NCI-H1694 treated with DMSO at 0.1 percent for 48 hours (cell line): ENCODE measurements around the gene UTS2.

Experiments used
- DNase-seq: peaks from one replicate; lab custom pipeline; 2025; lab: John Stamatoyannopoulos, UW

Gene UTS2

DNA sequence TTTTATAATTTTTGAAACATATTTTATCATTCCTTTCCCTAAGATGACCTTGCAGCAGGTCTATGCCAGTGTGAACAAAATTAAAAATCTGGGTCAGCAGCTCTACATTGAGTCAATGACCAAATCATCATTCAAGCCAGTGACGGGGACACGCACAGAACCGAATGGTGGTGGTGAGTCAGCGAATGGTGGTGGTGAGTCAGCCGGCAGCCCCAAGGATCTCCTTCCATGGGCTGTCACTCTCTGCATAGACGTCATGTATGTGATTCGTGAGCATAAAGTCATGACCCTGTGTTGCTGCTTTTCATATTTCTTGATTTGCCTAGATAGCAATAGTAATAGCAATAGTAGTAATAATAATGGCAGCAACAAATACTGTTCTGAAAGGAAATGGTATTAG lies 42.5 kb downstream of the UTS2 start:
- DNase-seq: no peak

DNA sequence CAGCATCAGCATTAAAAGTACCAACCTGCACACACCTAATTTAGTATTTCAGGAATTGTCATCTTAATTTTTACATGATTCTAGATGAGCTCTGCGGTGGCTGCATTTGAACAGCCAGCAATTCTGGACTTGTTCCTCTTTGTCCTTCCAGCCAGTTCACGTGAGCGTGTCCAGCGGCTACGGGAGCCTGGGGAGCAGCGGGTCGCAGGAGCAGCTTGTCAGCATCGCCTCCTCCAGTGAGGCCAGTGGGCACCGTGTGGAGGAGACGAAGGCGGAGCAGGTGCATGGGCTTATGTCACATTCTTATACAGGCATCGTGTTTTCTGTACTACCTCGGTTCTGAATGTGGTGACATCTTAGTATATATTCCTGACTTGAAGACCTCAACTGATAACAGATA lies 43.1 kb downstream of the UTS2 start:
- no peak for DNase-seq

DNA sequence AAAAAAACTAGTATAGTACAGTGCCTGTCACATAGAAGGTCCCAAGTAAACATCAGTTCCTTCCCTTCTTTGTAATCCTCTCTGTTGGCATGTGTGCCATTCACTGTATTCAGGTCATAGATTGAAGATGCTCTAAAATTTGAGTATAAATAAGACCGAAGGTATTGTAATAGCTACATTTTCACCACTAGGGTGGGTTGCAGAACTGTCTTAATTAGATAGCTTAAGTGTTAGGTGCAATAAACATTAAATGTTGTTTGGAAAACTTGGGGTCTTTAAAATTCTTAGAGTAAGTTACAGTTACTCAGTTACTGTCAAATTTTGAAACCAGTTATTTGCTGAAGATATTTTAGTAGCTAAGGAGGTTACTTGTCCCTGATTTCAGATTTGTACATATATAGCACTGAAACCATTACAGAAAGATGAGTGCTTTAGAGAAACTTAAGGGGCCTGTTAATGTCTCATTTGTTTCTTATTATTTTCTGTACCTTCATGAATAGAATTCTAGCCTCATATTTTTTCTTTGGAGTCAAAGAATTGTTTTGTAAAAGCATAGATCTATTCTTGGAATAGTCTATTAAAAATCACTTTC lies 44.5 kb downstream of the UTS2 start:
- peak; percentile 33 for DNase-seq

DNA sequence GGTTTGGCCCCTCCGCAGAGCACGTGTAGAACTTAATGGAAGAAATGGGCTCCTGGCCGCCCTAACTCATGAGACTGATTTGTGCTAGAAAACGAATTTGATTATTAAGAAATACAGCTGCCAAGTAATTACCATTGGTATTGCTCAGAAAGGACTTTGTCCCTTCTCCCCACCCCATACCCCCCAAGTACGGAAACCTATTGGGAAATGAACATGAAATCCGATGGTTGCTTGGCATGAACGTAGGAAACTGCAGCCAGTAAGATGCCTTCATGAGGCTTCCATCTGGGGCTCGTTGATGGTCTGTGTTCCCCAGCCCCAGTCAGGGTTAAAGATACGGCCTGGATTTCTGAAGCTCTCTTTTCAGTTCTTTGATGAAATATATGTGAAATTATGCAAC lies 47.4 kb downstream of the UTS2 start:
- no peak for DNase-seq
